Fibroblast of pulmonary artery (primary cell): Measurements from ENCODE around the gene LSP1.
"Not testable (repeated sequence)": the region's sequence is repeated elsewhere in the genome, so short reads cannot be mapped to it uniquely, and the experiment has no call there.

Experiments
- DNase-seq: peaks from one replicate; pipeline ENCODE4 v3.0.0-alpha.2; 2010; ENCODE audit warnings: low read depth
- H3K4me3 ChIP-seq: replicated peaks from 2 replicates; pipeline ENCODE4 v1.5.1; 2011; ENCODE audit warnings: low read depth, mild to moderate bottlenecking, control low read depth, low read length, moderate library complexity
- TF ChIP-seq, protein P1 (sequence below): IDR thresholded peaks from 2 replicates; pipeline ENCODE4 v1.5.1; 2011; ENCODE audit warnings: mild to moderate bottlenecking, control low read depth, low read length, inconsistent platforms; ENCODE audit errors: missing control alignments

The LSP1 gene

DNA sequence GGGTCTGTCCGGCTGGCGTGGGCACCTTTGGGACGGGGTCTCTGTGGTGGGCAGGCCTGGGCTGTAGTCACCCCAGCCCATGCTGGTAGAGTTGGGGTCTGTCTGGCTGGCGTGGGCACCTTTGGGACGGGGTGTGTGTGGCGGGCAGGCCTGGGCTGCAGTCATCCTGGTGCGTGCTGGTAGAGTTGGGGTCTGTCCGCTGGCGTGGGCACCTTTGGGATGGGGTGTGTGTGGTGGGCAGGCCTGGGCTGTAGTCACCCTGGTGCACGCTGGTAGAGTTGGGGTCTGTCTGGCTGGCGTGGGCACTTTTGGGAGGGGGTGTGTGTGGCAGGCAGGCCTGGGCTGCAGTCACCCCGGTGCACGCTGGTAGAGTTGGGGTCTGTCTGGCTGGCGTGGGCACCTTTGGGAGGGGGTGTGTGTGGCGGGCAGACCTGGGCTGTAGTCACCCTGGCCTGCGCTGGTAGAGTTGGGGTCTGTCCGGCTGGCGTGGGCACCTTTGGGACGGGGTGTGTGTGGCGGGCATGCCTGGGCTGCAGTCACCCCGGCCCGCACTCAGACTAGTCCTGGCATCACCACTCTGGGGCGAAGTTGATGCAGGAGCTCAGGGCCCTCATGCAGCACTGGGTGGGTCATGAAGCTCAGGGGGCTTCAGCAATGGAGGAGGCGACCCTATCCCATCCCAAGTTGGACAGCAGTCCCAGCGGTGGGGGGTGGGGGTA lies 19.5 kb downstream of the LSP1 start:
- TF ChIP-seq, protein P1, sequence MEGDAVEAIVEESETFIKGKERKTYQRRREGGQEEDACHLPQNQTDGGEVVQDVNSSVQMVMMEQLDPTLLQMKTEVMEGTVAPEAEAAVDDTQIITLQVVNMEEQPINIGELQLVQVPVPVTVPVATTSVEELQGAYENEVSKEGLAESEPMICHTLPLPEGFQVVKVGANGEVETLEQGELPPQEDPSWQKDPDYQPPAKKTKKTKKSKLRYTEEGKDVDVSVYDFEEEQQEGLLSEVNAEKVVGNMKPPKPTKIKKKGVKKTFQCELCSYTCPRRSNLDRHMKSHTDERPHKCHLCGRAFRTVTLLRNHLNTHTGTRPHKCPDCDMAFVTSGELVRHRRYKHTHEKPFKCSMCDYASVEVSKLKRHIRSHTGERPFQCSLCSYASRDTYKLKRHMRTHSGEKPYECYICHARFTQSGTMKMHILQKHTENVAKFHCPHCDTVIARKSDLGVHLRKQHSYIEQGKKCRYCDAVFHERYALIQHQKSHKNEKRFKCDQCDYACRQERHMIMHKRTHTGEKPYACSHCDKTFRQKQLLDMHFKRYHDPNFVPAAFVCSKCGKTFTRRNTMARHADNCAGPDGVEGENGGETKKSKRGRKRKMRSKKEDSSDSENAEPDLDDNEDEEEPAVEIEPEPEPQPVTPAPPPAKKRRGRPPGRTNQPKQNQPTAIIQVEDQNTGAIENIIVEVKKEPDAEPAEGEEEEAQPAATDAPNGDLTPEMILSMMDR = no peak
- DNase-seq = no peak

DNA sequence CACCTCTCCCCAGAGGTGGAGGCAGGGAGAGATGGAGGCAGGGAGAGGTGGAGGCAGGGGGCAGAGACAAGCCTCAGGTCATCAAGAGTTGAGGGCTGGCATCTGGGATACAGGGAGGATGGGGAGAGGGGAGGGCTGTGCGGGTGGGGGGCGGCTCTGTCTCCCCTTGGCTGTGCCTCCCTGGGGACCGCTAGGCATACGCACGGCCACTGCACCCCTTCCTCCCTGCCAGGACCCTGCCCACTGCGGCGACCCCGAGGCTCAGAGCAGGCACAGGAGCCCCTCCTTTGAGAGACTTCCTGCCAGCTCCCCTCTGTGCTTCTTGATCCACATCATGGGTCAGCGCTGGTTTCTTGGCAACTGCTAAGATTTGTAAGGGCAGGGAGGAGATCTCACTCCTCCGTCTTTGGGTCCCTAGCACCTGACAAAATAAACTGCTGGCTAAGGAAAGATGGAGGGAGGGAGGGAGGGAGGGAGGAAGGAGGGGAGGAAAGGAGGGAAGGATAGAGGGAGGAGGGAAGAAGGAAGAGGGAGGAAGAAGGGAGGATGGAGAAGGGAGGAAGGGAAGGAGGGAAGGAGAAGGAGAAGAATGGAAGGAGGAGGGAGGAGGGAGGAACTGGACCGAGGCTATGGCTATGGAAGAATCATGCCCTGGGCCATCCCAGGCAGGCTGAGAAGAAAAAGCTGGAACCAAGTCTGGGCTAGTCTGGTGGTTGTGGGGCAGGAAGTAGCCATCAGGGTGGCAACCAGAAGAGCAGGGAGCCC lies 20.3 kb downstream of the LSP1 start:
- TF ChIP-seq, protein P1 = no peak
- peak; percentile 62 for DNase-seq
- H3K4me3 ChIP-seq = no peak overlapping the region

More for the DNA sequence above, 19.5 kb downstream of the LSP1 start:
- H3K4me3 ChIP-seq = no peak overlapping the region

- not testable (repeated sequence) for DNase-seq, H3K4me3 ChIP-seq
Measured at GRCh38 chr11:1873813-1874150, 20.9 kb downstream of the LSP1 start.

DNA sequence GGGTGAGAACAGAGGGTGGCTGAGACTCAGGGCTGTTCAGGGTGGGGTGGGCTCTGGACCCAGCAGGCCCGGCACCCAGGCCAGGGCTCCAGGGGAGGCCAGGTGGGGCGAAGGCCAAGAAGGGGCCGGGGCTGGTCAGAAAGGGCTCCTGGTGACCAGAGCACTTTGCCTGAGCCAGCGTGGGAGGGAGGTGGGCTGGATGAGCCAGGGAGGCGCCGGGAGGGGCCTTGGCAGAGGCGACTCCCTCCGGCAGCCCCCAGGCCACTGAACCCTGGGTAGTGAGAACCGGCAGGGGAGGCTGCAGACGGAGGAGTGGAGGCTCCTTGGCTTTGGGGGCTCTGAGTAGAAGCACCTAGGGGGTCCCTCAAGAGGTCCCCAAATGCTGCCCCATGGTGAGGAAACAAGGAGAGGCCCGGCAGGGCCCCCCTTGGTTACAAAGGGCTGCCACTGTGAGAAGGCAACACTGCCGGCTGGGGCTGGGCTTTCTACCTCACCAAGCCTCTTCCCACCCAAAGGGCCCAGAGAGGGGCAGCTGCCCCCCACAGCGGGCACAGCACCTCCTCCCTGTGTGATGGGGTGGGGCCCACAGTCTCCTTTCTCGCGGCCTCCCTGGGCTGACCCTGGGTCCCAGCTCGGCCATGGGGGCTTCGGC lies 21.7 kb downstream of the LSP1 start:
- H3K4me3 ChIP-seq, DNase-seq: not testable (repeated sequence)

DNA sequence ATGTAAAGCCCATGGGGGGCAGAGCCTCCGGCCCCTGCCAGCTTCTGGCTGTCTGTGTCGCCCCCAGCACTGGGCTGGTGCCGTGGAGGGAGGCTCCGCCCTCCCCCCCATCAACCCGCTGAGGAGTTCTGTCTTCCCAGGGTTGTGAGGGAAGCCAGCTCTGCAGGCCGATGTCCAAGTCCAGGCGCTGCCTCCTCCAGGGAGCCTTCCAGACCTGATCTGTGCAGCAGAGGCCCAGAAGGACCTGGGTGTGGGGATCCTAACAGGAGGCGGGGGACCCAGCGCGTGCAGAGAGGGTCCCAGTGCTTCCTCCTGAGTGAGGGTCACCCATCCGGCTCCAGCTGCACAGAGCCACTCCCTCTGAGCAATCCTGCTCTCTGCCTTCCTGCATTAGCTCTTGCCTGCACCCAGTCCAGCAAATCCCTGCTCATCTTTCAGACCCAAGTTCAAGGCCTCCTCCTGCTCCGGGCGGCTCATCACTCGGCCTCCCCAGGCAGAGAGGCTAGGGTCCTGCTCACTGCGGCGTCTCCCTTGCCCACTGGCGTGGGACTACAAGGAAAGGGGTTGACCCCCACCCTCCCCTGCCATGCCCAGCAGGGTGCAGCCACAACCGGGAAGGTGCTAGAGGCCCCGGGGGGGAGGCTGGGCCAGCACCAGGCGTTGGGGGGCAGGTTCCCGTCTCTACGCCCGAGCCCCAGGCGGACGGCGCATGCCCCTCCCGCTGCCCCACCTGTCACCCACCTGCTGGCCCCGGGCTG lies 22.4 kb downstream of the LSP1 start:
- DNase-seq = no peak
- no peak overlapping the region for H3K4me3 ChIP-seq
- TF ChIP-seq, protein P1 = no peak

DNA sequence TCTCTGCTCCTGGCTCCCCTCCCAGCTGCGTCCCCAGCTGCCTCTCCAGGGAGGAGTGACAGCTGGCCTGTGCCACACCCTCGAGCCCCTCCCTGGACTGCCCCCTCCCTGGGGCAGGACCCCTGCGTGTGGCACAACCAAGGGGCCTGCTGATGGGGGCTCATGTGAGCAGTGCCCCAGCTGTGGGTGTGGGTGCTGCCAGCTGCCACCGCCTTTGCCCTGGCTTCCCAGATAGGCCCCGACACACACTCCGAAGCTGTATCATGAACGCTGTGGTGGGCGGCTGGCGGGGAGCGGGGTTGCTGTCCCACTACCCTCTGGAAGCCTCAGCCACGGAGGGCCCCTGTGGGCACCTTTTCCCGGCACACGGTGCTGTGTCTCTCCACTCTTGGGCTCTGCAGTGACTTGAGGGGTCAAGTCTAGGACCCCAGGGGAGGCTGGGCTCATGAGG lies 23.0 kb downstream of the LSP1 start:
- not testable (repeated sequence) for DNase-seq, H3K4me3 ChIP-seq

DNA sequence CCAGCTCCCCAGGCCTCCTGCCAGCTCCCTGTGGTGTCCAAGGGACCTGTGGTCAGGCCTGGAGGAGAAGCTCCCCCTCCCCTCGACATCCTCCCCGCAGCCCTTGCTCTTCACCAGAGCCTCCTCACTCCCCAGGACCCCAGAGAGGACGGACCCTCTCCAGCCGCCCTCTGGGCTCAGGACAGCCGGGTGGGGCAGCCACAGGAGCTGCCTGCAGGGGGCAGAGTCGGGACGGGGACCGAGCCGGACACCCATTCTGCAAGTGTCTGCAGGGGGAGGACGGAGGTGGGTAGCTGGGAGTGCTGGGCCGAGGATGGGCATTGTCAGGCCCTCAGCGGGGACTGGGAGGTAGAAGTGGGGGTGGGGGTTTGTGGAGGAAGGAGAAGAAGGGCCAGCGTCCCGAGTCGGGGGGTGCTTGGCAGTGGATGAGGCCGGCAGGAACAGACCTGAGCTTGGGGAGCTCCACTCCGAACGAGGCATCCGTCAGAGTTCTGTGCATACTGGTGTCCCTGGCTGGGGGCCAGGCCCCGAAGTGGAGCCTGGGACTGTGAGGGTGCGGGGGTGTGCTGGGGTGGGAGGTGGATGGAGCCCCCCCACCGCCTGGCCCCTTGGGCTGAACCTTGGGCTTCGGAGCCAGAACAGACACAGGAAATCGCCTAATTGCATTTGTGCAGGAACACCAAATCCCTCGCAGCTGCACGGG lies 23.6 kb downstream of the LSP1 start:
- peak; percentile 73 for DNase-seq
- TF ChIP-seq, protein P1 = peak; percentile 77
- peak overlapping the region; percentile 10 for H3K4me3 ChIP-seq
